Measurements from ENCODE around the gene CHMP6.

Gene CHMP6

GRCh38 chr17:81037026-81037797 is 45.6 kb downstream of the CHMP6 start:
- H3K4me3 ChIP-seq (ENCODE audit: low read length), result no peak overlapping the region
- no peak for TF ChIP-seq ZNF274 (IDR thresholded peaks at IDR 0.05; ENCODE audit: low read depth, low read length)

- H3K4me3 ChIP-seq (ENCODE audit: low read length), result no peak overlapping the region
- no peak for TF ChIP-seq ZNF274 (IDR thresholded peaks at IDR 0.05; ENCODE audit: low read depth, low read length)
These were observed 46.4 kb downstream of the CHMP6 start for GRCh38 chr17:81037798-81038733.

GRCh38 chr17:81039096-81039495 is 47.5 kb downstream of the CHMP6 start:
- no peak for TF ChIP-seq ZNF274 (IDR thresholded peaks at IDR 0.05; ENCODE audit: low read depth, low read length)

GRCh38 chr17:81039854-81040758 is 48.5 kb downstream of the CHMP6 start:
- TF ChIP-seq ZNF274 (IDR thresholded peaks at IDR 0.05; ENCODE audit: low read depth, low read length), result no peak

More at GRCh38 chr17:81039096-81039495, 47.5 kb downstream of the CHMP6 start:
- H3K4me3 ChIP-seq (ENCODE audit: low read length), result no peak overlapping the region

GRCh38 chr17:81040791-81041337 is 49.2 kb downstream of the CHMP6 start:
- TF ChIP-seq ZNF274 (IDR thresholded peaks at IDR 0.05; ENCODE audit: low read depth, low read length), result no peak
- no peak overlapping the region for H3K4me3 ChIP-seq (ENCODE audit: low read length)

More at GRCh38 chr17:81039854-81040758, 48.5 kb downstream of the CHMP6 start:
- no peak overlapping the region for H3K4me3 ChIP-seq (ENCODE audit: low read length)

GRCh38 chr17:81042606-81043005 is 51.0 kb downstream of the CHMP6 start:
- no peak overlapping the region for H3K4me3 ChIP-seq (ENCODE audit: low read length)
- TF ChIP-seq ZNF274 (IDR thresholded peaks at IDR 0.05; ENCODE audit: low read depth, low read length), result no peak

GRCh38 chr17:81043319-81043724 is 51.7 kb downstream of the CHMP6 start:
- no peak overlapping the region for H3K4me3 ChIP-seq (ENCODE audit: low read length)
- no peak for TF ChIP-seq ZNF274 (IDR thresholded peaks at IDR 0.05; ENCODE audit: low read depth, low read length)

- no peak for TF ChIP-seq ZNF274 (IDR thresholded peaks at IDR 0.05; ENCODE audit: low read depth, low read length)
- H3K4me3 ChIP-seq (ENCODE audit: low read length), result no peak overlapping the region
These were observed 52.2 kb downstream of the CHMP6 start for GRCh38 chr17:81043725-81044427.

- no peak overlapping the region for H3K4me3 ChIP-seq (ENCODE audit: low read length)
- no peak for TF ChIP-seq ZNF274 (IDR thresholded peaks at IDR 0.05; ENCODE audit: low read depth, low read length)
These were observed 52.8 kb downstream of the CHMP6 start for GRCh38 chr17:81044428-81044763.

- H3K4me3 ChIP-seq (ENCODE audit: low read length), result no peak overlapping the region
- TF ChIP-seq ZNF274 (IDR thresholded peaks at IDR 0.05; ENCODE audit: low read depth, low read length), result no peak
These were observed 53.3 kb downstream of the CHMP6 start for GRCh38 chr17:81044764-81045589.

- no peak overlapping the region for H3K4me3 ChIP-seq (ENCODE audit: low read length)
- TF ChIP-seq ZNF274 (IDR thresholded peaks at IDR 0.05; ENCODE audit: low read depth, low read length), result no peak
These were observed 54.0 kb downstream of the CHMP6 start for GRCh38 chr17:81045590-81046095.

GRCh38 chr17:81046132-81046769 is 54.6 kb downstream of the CHMP6 start:
- TF ChIP-seq ZNF274 (IDR thresholded peaks at IDR 0.05; ENCODE audit: low read depth, low read length), result no peak
- no peak overlapping the region for H3K4me3 ChIP-seq (ENCODE audit: low read length)
